GM12874 (cell line): ENCODE measurements around the gene ARHGAP30.

Experiments used
- TF ChIP-seq, protein P1 (sequence below): IDR thresholded peaks from 2 replicates; pipeline ENCODE4 v1.5.1; 2011; ENCODE audit warnings: low read depth, mild to moderate bottlenecking, control low read depth, low read length, moderate library complexity; ENCODE audit not compliant: insufficient read depth

The ARHGAP30 gene

DNA sequence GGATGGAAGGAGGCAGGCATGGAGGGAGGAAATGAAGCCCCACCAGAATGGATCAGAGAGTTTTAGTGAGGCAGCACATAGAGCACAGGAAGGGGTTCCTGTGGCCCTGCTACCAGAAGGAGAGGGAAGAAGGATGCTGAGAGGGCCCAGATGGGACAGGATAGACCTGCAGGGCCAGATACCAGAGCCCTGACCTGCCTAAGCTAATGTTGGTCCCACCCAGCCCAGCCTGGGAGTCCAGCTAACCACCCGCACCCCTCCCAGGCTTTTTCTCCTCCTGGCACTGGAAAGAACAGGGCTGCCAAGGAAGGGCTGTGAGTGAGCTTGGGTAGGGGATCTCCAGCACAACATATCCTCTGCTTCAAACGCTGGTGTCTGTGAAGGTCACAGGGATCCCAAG is 12.8 kb upstream of the ARHGAP30 start:
- TF ChIP-seq, protein P1, sequence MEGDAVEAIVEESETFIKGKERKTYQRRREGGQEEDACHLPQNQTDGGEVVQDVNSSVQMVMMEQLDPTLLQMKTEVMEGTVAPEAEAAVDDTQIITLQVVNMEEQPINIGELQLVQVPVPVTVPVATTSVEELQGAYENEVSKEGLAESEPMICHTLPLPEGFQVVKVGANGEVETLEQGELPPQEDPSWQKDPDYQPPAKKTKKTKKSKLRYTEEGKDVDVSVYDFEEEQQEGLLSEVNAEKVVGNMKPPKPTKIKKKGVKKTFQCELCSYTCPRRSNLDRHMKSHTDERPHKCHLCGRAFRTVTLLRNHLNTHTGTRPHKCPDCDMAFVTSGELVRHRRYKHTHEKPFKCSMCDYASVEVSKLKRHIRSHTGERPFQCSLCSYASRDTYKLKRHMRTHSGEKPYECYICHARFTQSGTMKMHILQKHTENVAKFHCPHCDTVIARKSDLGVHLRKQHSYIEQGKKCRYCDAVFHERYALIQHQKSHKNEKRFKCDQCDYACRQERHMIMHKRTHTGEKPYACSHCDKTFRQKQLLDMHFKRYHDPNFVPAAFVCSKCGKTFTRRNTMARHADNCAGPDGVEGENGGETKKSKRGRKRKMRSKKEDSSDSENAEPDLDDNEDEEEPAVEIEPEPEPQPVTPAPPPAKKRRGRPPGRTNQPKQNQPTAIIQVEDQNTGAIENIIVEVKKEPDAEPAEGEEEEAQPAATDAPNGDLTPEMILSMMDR = no peak

DNA sequence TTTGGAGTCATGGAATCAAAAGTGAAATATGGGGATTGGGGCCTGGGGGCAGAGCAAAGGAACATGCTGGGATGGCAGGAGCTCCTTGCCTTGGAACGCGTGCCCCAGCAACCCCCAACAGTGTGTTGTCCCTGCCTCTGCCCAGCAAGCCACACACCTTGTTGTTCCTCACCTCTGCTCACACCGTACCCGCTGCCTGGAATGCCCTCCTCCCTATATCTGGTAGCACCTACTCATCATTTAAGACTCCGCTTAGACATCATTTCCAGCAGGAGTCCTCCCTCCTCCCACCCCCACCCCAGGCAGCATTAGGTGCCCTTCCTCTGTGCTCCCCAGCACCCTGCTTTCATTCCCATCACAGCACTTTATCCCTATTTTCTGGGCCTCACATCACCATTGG is 11.8 kb upstream of the ARHGAP30 start:
- TF ChIP-seq, protein P1 = no peak

DNA sequence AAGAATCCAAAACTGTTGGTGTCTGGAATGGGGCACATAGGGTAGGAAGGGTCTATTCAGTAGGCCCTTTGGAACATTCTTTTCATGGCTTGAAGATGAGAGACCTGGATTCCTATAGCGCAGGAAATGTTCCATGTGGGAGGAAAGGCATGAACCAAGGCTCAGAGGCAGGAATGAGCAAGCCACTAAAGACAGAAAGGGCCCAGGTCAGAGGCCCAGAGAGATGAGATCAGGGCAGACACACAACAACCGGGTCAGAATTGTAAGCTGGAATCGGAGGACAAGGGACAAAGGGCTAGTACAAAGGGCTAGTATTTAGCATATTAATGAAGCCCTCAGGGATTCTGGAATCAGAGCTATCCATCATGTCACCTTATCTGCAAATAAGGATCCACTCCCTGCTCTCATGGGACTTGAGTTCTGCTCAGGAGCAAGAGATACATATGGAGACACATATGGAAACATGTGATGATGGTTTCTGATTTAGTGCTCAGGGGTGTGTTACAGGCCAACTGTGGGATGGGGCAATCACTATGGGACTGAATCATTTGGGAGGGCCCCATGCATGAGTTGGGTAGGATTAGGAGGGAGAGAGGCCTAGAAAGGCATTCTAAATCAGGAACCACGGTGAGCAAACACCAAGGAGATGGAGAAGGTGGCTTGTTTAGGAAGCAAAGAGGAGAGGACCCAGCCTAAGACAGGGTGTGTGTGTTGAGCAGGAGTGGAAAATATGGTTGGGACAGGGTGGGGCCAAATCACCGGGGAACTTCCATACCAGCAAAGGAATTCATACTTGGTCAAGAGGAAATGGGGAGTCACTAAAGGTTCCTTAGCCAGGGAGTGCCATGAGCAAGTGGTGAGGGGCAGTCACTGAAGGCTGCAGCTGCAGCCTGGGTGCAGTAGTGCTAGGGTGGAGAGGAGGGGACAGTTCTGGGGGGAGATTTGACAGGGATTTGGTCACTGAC is 11.0 kb upstream of the ARHGAP30 start:
- TF ChIP-seq, protein P1 = no peak

GRCh38 chr1:161079436-161080110 is 9.9 kb upstream of the ARHGAP30 start:
- TF ChIP-seq, protein P1 = peak; percentile 26; the same call in 1 of the 2 replicates

- TF ChIP-seq, protein P1 = no peak
These were observed 7.7 kb upstream of the ARHGAP30 start for GRCh38 chr1:161077426-161077825.

GRCh38 chr1:161076410-161076809 is 6.7 kb upstream of the ARHGAP30 start:
- TF ChIP-seq, protein P1 = no peak

GRCh38 chr1:161074676-161075368 is 5.1 kb upstream of the ARHGAP30 start:
- TF ChIP-seq, protein P1 = no peak
